HepG2 (cell line): ENCODE results near the gene TOR1B. TPM values are rescaled to one million over a fixed set of nuclear protein-coding genes. Genes with fewer than 3 reads are reported as not detected.

Source experiments
- ARID4A ChIP-seq: sonication (generic); formaldehyde crosslinking; IDR thresholded peaks from 2 replicates; pipeline ENCODE4 v1.5.0; 2020; ENCODE audit warnings: mild to moderate bottlenecking, missing genetic modification reagents, borderline replicate concordance
- FOXP4 ChIP-seq: sonication (generic); formaldehyde crosslinking; IDR thresholded peaks from 2 replicates; pipeline ENCODE4 v1.4.0; 2020; ENCODE audit warnings: missing genetic modification reagents
- GMEB2 ChIP-seq: IDR thresholded peaks from 2 replicates; pipeline ENCODE4 v1.6.1; 2016; ENCODE audit warnings: missing biosample characterization, missing genetic modification reagents, low read depth
- HCFC1 ChIP-seq: fragments of 150-350 bp; IDR thresholded peaks from 2 replicates; pipeline ENCODE4 v1.6.1; 2014; ENCODE audit warnings: low read depth, low read length
- IRF2 ChIP-seq: IDR thresholded peaks from 2 replicates; pipeline ENCODE4 v1.6.1; 2018; ENCODE audit warnings: missing genetic modification reagents, missing compliant biosample characterization
- MAZ ChIP-seq, 2 experiments: sonication (generic) in 1 of 2; formaldehyde crosslinking in 1 of 2; IDR thresholded peaks; 2 replicates each; pipeline versions ENCODE4 v1.5.0 to v1.6.1; 2012 to 2020; ENCODE audit warnings: low read depth in 2 of 2, mild to moderate bottlenecking in 2 of 2, borderline replicate concordance in 1 of 2, improper control_type of control experiment in 1 of 2, low read length in 1 of 2, missing genetic modification reagents in 1 of 2, moderate library complexity in 1 of 2
- SP1 ChIP-seq, 2 experiments: fragments of 450-650 bp in 1 of 2; sonication (generic) in 1 of 2; formaldehyde crosslinking in 1 of 2; IDR thresholded peaks; 2 replicates each; pipeline versions ENCODE4 v1.4.0 to v1.6.1; 2016 to 2020; ENCODE audit warnings: missing genetic modification reagents in 1 of 2
- SRSF1 ChIP-seq: fragments of 200-400 bp; formaldehyde crosslinking; optimal IDR thresholded peaks from 2 replicates; pipeline ENCODE3; 2017; ENCODE audit warnings: mild to moderate bottlenecking, low read depth, low read length, moderate library complexity
- TAF1 ChIP-seq: sonication (generic); formaldehyde crosslinking; IDR thresholded peaks from 2 replicates; pipeline ENCODE4 v1.4.0; 2020; ENCODE audit warnings: missing genetic modification reagents
- ZFX ChIP-seq: sonication (generic); formaldehyde crosslinking; IDR thresholded peaks from 2 replicates; pipeline ENCODE4 v1.4.0; 2020; ENCODE audit warnings: mild to moderate bottlenecking, low read depth, missing genetic modification reagents, moderate library complexity
- ZNF331 ChIP-seq: sonication (generic); formaldehyde crosslinking; IDR thresholded peaks from 2 replicates; pipeline ENCODE4 v1.4.0; 2020; ENCODE audit warnings: missing genetic modification reagents
- ZNF574 ChIP-seq: sonication (generic); formaldehyde crosslinking; IDR thresholded peaks from 2 replicates; pipeline ENCODE4 v1.4.0; 2020; ENCODE audit warnings: missing genetic modification reagents
- ZNF597 ChIP-seq: sonication (generic); formaldehyde crosslinking; IDR thresholded peaks from 2 replicates; pipeline ENCODE4 v1.5.0; 2020; ENCODE audit warnings: missing genetic modification reagents
- ZNF709 ChIP-seq: sonication (generic); formaldehyde crosslinking; IDR thresholded peaks from 2 replicates; pipeline ENCODE4 v1.5.0; 2020; ENCODE audit warnings: mild to moderate bottlenecking, missing genetic modification reagents
- polyA plus RNA-seq, 8 experiments: library from polyadenylated mRNA; depleted of rRNA in 3 of 8; stranded (reverse) in 7 of 8; unstranded in 1 of 8; fragments of >200 nt; fragmentation: Illumina TruSeq in 4 of 8; extraction: Trizol in 4 of 8; gene quantifications; 2 replicates each; pipeline versions ENCODE4 v1.2.1 to v1.2.3, GENCODE V29; 2011 to 2016; ENCODE audit warnings: low read depth in 4 of 8, missing spikeins in 1 of 8, mixed read lengths in 1 of 8; ENCODE audit not compliant: insufficient read depth in 1 of 8
- total RNA-seq, 5 experiments: library from RNA; depleted of rRNA; stranded (reverse); fragments of >200 nt; fragmentation: Illumina TruSeq; extraction: Trizol; gene quantifications; 2 replicates each; pipeline ENCODE4 v1.2.3, GENCODE V29; 2016; ENCODE audit warnings: low read depth in 1 of 5
- TF ChIP-seq, protein P1 (sequence below): IDR thresholded peaks from 2 replicates; pipeline ENCODE4 v1.6.1; 2016; ENCODE audit warnings: missing genetic modification reagents, missing compliant biosample characterization

TOR1B gene
- total and polyA plus RNA-seq, 2 of the 13 experiments (the other 11 are each of a cell fraction or from before 2014, with no cell fraction given), result 18.1 to 21.3 TPM

GRCh38 chr9:129835128-129835859 is 32.3 kb downstream of the TOR1B start, which contains the start of the genes C9orf78 and USP20 (continued):
- peak; percentile 79 for TF ChIP-seq ZNF574 (CRISPR knock-in tag)
- TF ChIP-seq, protein P1, sequence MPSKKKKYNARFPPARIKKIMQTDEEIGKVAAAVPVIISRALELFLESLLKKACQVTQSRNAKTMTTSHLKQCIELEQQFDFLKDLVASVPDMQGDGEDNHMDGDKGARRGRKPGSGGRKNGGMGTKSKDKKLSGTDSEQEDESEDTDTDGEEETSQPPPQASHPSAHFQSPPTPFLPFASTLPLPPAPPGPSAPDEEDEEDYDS (CRISPR knock-in tag), result peak; percentile 91
- peak; percentile 80 for TF ChIP-seq TAF1 (CRISPR knock-in tag)
- TF ChIP-seq ZNF331 (CRISPR knock-in tag), result 0 out of 2 replicates have a peak, but pooled peaks have one; percentile 21
- no peak for TF ChIP-seq IRF2 (CRISPR knock-in tag)
- TF ChIP-seq ZFX, result peak; percentile 86
- TF ChIP-seq MAZ (IDR thresholded peaks at IDR 0.05; ENCODE audit: borderline replicate concordance, low read depth, low read length), result peak; percentile 83; the same call in 1 of the 2 replicates
- 0 out of 2 replicates have a peak, but pooled peaks have one; percentile 20 for TF ChIP-seq MAZ (CRISPR knock-in tag; IDR thresholded peaks at IDR 0.05; ENCODE audit: low read depth)
- TF ChIP-seq ZNF709 (CRISPR knock-in tag), result peak; percentile 15; the same call in 1 of the 2 replicates
- no peak for TF ChIP-seq ZNF597
- TF ChIP-seq FOXP4 (CRISPR knock-in tag), result 0 out of 2 replicates have a peak, but pooled peaks have one; percentile 24
- TF ChIP-seq GMEB2, result peak; percentile 70; the same call in 1 of the 2 replicates
- TF ChIP-seq HCFC1, result peak; percentile 72
- TF ChIP-seq SRSF1, result peak; percentile 42
- peak; percentile 99 for TF ChIP-seq ARID4A (CRISPR knock-in tag)
- no peak for TF ChIP-seq SP1 (IDR thresholded peaks at IDR 0.05)
- TF ChIP-seq SP1 (CRISPR knock-in tag; IDR thresholded peaks at IDR 0.05), result peak; percentile 98
